SK-N-SH (cell line): ENCODE measurements around the gene ITSN1. TPM values are rescaled to one million over a fixed set of nuclear protein-coding genes. Genes with fewer than 3 reads are reported as not detected.

ENCODE experiments used
- CTCF ChIA-PET: fragments of 300-600, 350-600 bp; formaldehyde crosslinking; extraction: SDS; loops from one replicate; lab custom pipeline; 2021; lab: Yijun Ruan, JAX
- POLR2A ChIA-PET: fragments of 350-600 bp; sonication (Branson Sonifier 250); formaldehyde crosslinking; extraction: SDS; loops from one replicate; lab custom pipeline; 2020; ENCODE audit warnings: antibody characterized with exemption, inconsistent platforms; lab: Yijun Ruan, JAX
- DNase-seq: peaks from one replicate; pipeline ENCODE4 v3.0.0; 2012
- H2AFZ ChIP-seq: fragments of 200-600 bp; sonication (generic); 2 replicates; pipeline ENCODE4 v1.8.1; 2016; ENCODE audit warnings: antibody characterized with exemption, mild to moderate bottlenecking, low read depth
- H3F3A ChIP-seq: fragments of 200-600 bp; sonication (generic); replicated peaks from 2 replicates; pipeline ENCODE3; 2016; ENCODE audit warnings: antibody characterized with exemption, mild to moderate bottlenecking; ENCODE audit not compliant: insufficient read depth
- H3K27ac ChIP-seq, 2 experiments: fragments of 200-500 bp in 1 of 2; fragments of 200-600 bp in 1 of 2; sonication (Bioruptor generic) in 1 of 2; sonication (generic), shearing (Covaris generic) in 1 of 2; 2 replicates each; pipeline versions ENCODE4 v1.5.1 to v1.6.1; 2014 to 2016; ENCODE audit warnings: low read depth in 2 of 2, inconsistent platforms in 1 of 2, low read length in 1 of 2, mild to moderate bottlenecking in 1 of 2, mixed read lengths in 1 of 2
- H3K27me3 ChIP-seq: fragments of 200-600 bp; sonication (generic), shearing (Covaris generic); 2 replicates; pipeline ENCODE4 v1.6.1; 2016; ENCODE audit warnings: mixed run types; ENCODE audit not compliant: insufficient read depth
- H3K36me3 ChIP-seq, 2 experiments: fragments of 200-500 bp in 1 of 2; fragments of 200-600 bp in 1 of 2; sonication (Bioruptor generic) in 1 of 2; sonication (generic) in 1 of 2; replicated peaks in 1 of 2; 2 replicates each; pipeline versions ENCODE3 to v1.5.1; 2014 to 2016; ENCODE audit warnings: low read length in 1 of 2, mild to moderate bottlenecking in 1 of 2; ENCODE audit not compliant: insufficient read depth in 2 of 2, control insufficient read depth in 1 of 2
- H3K4me1 ChIP-seq, 2 experiments: fragments of 200-500 bp in 1 of 2; fragments of 200-600 bp in 1 of 2; sonication (Bioruptor generic) in 1 of 2; sonication (generic), shearing (Covaris generic) in 1 of 2; 2 replicates each; pipeline versions ENCODE4 v1.5.1 to v1.6.1; 2014 to 2016; ENCODE audit warnings: low read depth in 1 of 2, low read length in 1 of 2, mixed run types in 1 of 2; ENCODE audit not compliant: insufficient read depth in 2 of 2, control insufficient read depth in 1 of 2
- H3K4me2 ChIP-seq: fragments of 200-600 bp; sonication (generic), shearing (Covaris generic); 2 replicates; pipeline ENCODE4 v1.6.1; 2017; ENCODE audit warnings: mixed run types
- H3K4me3 ChIP-seq, 2 experiments: fragments of 200-500 bp in 1 of 2; fragments of 200-600 bp in 1 of 2; sonication (Bioruptor generic) in 1 of 2; sonication (generic), shearing (Covaris generic) in 1 of 2; 2 replicates each; pipeline versions ENCODE4 v1.5.1 to v1.8.1; 2014 to 2016; ENCODE audit warnings: low read depth in 2 of 2, inconsistent platforms in 1 of 2, low read length in 1 of 2, mild to moderate bottlenecking in 1 of 2, mixed read lengths in 1 of 2, moderate library complexity in 1 of 2
- H3K79me2 ChIP-seq: fragments of 200-600 bp; sonication (generic); 2 replicates; pipeline ENCODE4 v1.8.1; 2017; ENCODE audit warnings: mild to moderate bottlenecking; ENCODE audit not compliant: insufficient read depth
- H3K9ac ChIP-seq: fragments of 200-600 bp; sonication (generic); 2 replicates; pipeline ENCODE4 v1.6.1; 2017; ENCODE audit warnings: mixed run types
- H3K9me2 ChIP-seq: fragments of 200-600 bp; sonication (generic); 2 replicates; pipeline ENCODE4 v1.6.1; 2017; ENCODE audit warnings: mixed run types
- H3K9me3 ChIP-seq: fragments of 200-600 bp; sonication (generic); 2 replicates; pipeline ENCODE4 v1.6.1; 2017; ENCODE audit warnings: mixed run types, mild to moderate bottlenecking, moderate library complexity
- H4K20me1 ChIP-seq: fragments of 200-600 bp; sonication (generic); 2 replicates; pipeline ENCODE4 v1.6.1; 2017; ENCODE audit warnings: mild to moderate bottlenecking, mixed run types; ENCODE audit not compliant: insufficient read depth
- CHD2 ChIP-seq: fragments of 150-350 bp; IDR thresholded peaks from 2 replicates; pipeline ENCODE4 v1.6.1; 2018; ENCODE audit warnings: low read length; ENCODE audit not compliant: partially characterized antibody
- CTCF ChIP-seq: fragments of 200-600 bp; sonication (generic); IDR thresholded peaks from 2 replicates; pipeline ENCODE4 v1.6.1; 2017; ENCODE audit warnings: antibody characterized with exemption, mild to moderate bottlenecking, moderate library complexity
- FOXJ3 ChIP-seq: sonication (generic); formaldehyde crosslinking; IDR thresholded peaks from 2 replicates; pipeline ENCODE4 v1.5.1; 2020; ENCODE audit warnings: mild to moderate bottlenecking, missing genetic modification reagents
- GATA2 ChIP-seq: sonication (generic); formaldehyde crosslinking; IDR thresholded peaks from 2 replicates; pipeline ENCODE4 v1.5.0; 2020; ENCODE audit warnings: mild to moderate bottlenecking, missing genetic modification reagents
- JUND ChIP-seq: IDR thresholded peaks from 2 replicates; pipeline ENCODE4 v1.4.0; 2012
- MAX ChIP-seq: IDR thresholded peaks from 2 replicates; pipeline ENCODE4 v1.4.0; 2012; ENCODE audit warnings: low read depth
- MEF2A ChIP-seq: IDR thresholded peaks from 2 replicates; pipeline ENCODE4 v1.4.0; 2012; ENCODE audit warnings: low read depth, borderline replicate concordance
- MXI1 ChIP-seq: IDR thresholded peaks from 2 replicates; pipeline ENCODE4 v1.6.1; 2012; ENCODE audit warnings: mild to moderate bottlenecking, low read depth, low read length, improper control_type of control experiment
- NRF1 ChIP-seq: IDR thresholded peaks from 2 replicates; pipeline ENCODE4 v1.6.1; 2012; ENCODE audit warnings: low read depth, mild to moderate bottlenecking, low read length
- PBX3 ChIP-seq: IDR thresholded peaks from 2 replicates; pipeline ENCODE4; 2012
- POLR2AphosphoS5 ChIP-seq: IDR thresholded peaks from 2 replicates; pipeline ENCODE4 v1.6.1; 2012; ENCODE audit warnings: low read depth, low read length
- RAD21 ChIP-seq: IDR thresholded peaks from 2 replicates; pipeline ENCODE4 v1.6.1; 2012; ENCODE audit warnings: mild to moderate bottlenecking, low read length
- RCOR1 ChIP-seq: fragments of 150-350 bp; IDR thresholded peaks from 2 replicates; pipeline ENCODE4 v1.6.1; 2017; ENCODE audit warnings: antibody characterized with exemption, low read length
- RXRA ChIP-seq: IDR thresholded peaks from 2 replicates; pipeline ENCODE4 v1.4.0; 2012; ENCODE audit warnings: low read depth, mild to moderate bottlenecking, borderline replicate concordance
- SIN3A ChIP-seq: IDR thresholded peaks from 2 replicates; pipeline ENCODE4 v1.6.1; 2012; ENCODE audit warnings: low read depth, mild to moderate bottlenecking, low read length, moderate library complexity, borderline replicate concordance
- TAF1 ChIP-seq: IDR thresholded peaks from 2 replicates; pipeline ENCODE4 v1.6.1; 2012; ENCODE audit warnings: low read depth, mild to moderate bottlenecking, low read length, moderate library complexity, borderline replicate concordance
- TCF12 ChIP-seq: IDR thresholded peaks from 2 replicates; pipeline ENCODE4 v1.4.0; 2012
- TEAD4 ChIP-seq: IDR thresholded peaks from 2 replicates; pipeline ENCODE4 v1.4.0; 2012; ENCODE audit warnings: mild to moderate bottlenecking, borderline replicate concordance; ENCODE audit not compliant: insufficient read depth
- YY1 ChIP-seq: IDR thresholded peaks from 2 replicates; pipeline ENCODE4 v1.4.0; 2012; ENCODE audit warnings: low read depth, mild to moderate bottlenecking
- WGBS: methylation state at CpG from one replicate; pipeline ENCODE4 v1.1.6; 2017; ENCODE audit warnings: low lambda C conversion rate; 5-methylcytosine and 5-hydroxymethylcytosine counted together
- polyA plus RNA-seq, 3 experiments: library from polyadenylated mRNA; depleted of rRNA; stranded (reverse); fragments of >200 nt; gene quantifications; 2 replicates each; pipeline ENCODE4 v1.2.3, GENCODE V29; 2012
- TF ChIP-seq, protein P1 (sequence below): IDR thresholded peaks from 2 replicates; pipeline ENCODE4 v1.4.0; 2012; ENCODE audit warnings: low read depth, borderline replicate concordance

The ITSN1 gene
- polyA plus RNA-seq, 1 of the 3 experiments (the other 2 are of a cell fraction), result 27.8 TPM

DNA sequence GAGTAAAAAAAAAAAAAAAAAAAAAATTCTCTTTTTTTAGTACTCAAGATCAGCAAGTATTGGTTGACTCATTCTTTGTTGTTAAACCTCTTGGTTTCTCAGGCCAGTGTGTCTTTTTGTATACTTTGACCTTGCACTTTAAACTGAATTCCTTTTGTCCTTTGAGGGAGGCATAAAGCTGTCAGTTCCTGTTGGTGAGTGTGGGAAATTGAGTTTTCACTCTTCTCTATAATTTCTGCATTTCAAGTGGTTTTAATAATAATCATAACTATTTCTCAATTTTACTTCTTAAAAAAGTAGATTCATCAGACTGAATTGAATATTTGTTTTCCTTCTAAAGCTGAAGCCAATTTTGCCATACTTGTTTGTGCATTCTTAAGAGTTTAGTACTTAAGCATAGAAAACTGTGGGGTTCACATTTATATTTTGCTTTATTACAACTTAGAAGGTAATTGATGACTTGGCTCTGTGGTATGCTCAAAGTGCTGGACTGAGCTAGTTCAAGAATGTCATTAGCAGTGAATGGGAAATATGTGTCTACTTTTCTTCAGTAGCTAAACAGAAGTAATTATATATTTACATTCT lies 43.4 kb downstream of the ITSN1 start:
- H3F3A ChIP-seq, result peaks cover 34% of the 10 kb centered on the region
- H2AFZ ChIP-seq, result no peak overlapping the region
- H3K4me2 ChIP-seq, result peak overlapping the region; percentile 51
- H3K9me2 ChIP-seq, result no peaks in the 10 kb centered on the region
- no peaks in the 10 kb centered on the region for H3K36me3 ChIP-seq
- no peaks in the 10 kb centered on the region for H3K9me3 ChIP-seq
- H3K27ac ChIP-seq, result peak overlapping the region; percentile 41 to 85; a peak in 3 of 4 replicates
- TF ChIP-seq TCF12 (0 out of 2 replicates have a peak, but pooled peaks have one; percentile 10), RCOR1 (no peak), CTCF (no peak), RAD21 (no peak), CHD2 (no peak), POLR2AphosphoS5 (no peak), JUND (peak; percentile 42; the same call in 1 of the 2 replicates)
- TF ChIP-seq, protein P1, sequence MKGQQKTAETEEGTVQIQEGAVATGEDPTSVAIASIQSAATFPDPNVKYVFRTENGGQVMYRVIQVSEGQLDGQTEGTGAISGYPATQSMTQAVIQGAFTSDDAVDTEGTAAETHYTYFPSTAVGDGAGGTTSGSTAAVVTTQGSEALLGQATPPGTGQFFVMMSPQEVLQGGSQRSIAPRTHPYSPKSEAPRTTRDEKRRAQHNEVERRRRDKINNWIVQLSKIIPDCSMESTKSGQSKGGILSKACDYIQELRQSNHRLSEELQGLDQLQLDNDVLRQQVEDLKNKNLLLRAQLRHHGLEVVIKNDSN, result no peak
- no peak overlapping the region for H3K4me3 ChIP-seq
- peaks cover 92% of the 10 kb centered on the region for H3K79me2 ChIP-seq
- ChIA-PET POLR2A (no interaction called here), CTCF (no interaction called here)
- H3K27me3 ChIP-seq, result no peaks in the 10 kb centered on the region
- peaks cover 4% of the 10 kb centered on the region; the same call in 1 of the 2 replicates for H4K20me1 ChIP-seq
- no peak for DNase-seq
- H3K4me1 ChIP-seq, result peaks cover 8 to 39% of the 10 kb centered on the region in 2 experiments
- peak overlapping the region; percentile 27; the same call in 1 of the 2 replicates for H3K9ac ChIP-seq

DNA sequence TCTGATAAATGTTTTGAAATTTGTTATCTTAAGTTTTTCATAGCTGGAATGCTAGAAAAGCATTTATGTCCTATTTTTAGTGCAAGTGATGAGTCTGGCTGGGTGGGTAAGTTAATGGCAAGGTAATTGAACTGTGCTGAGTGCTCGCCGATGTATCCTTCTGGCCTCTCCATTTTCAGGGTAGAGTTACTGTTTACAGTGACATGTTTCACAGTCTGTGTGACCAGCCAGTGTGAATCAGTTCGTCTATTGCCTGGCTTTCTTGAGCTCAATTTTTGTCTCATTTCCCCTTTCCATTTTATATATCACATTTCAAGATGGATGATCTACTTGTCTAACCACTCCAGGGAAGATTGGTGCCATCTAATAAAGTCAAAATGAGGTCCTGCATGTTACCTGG lies 44.1 kb downstream of the ITSN1 start:
- Histone ChIP-seq H3K9ac (no peak overlapping the region), H3K36me3 (no peaks in the 10 kb centered on the region), H2AFZ (no peak overlapping the region), H4K20me1 (peaks cover 7% of the 10 kb centered on the region; the same call in 1 of the 2 replicates), H3K4me3 (no peak overlapping the region), H3K4me1 (peaks cover 8 to 39% of the 10 kb centered on the region in 2 experiments), H3K79me2 (peaks cover 92% of the 10 kb centered on the region), H3F3A (peaks cover 34% of the 10 kb centered on the region), H3K4me2 (peak overlapping the region; percentile 51; the same call in 1 of the 2 replicates), H3K9me2 (no peaks in the 10 kb centered on the region), H3K27ac (peak overlapping the region; percentile 29 to 85; a peak in 3 of 4 replicates), H3K27me3 (no peaks in the 10 kb centered on the region), H3K9me3 (no peaks in the 10 kb centered on the region)
- no peak for TF ChIP-seq YY1
- ChIA-PET POLR2A (no interaction called here), CTCF (no interaction called here)
- WGBS, result 100% methylated on average over 3 of the region's 3 CpGs
- DNase-seq, result no peak

- no peak overlapping the region for H3K27ac ChIP-seq
- H3K36me3 ChIP-seq, result no peaks in the 10 kb centered on the region
- POLR2A ChIA-PET, result no interaction called here
- no peaks in the 10 kb centered on the region for H3K9me2 ChIP-seq
- no peaks in the 10 kb centered on the region for H3K27me3 ChIP-seq
- H4K20me1 ChIP-seq, result peaks cover 14% of the 10 kb centered on the region; the same call in 1 of the 2 replicates
- CTCF ChIA-PET, result no interaction called here
- H3K9ac ChIP-seq, result no peak overlapping the region
- peaks cover 89% of the 10 kb centered on the region for H3K79me2 ChIP-seq
- no peak overlapping the region for H3K4me3 ChIP-seq
- DNase-seq, result no peak
- no peak overlapping the region for H3K4me2 ChIP-seq
- peaks cover 26% of the 10 kb centered on the region for H3F3A ChIP-seq
- peaks cover 8 to 39% of the 10 kb centered on the region in 2 experiments for H3K4me1 ChIP-seq
- WGBS, result 82% methylated on average over 3 of the region's 3 CpGs
- H2AFZ ChIP-seq, result no peak overlapping the region
- no peaks in the 10 kb centered on the region for H3K9me3 ChIP-seq
- TF ChIP-seq SIN3A (no peak), RXRA (no peak), FOXJ3 (CRISPR knock-in tag) (no peak), RAD21 (no peak), MAX (no peak), TEAD4 (no peak), MEF2A (no peak), JUND (no peak), TAF1 (no peak), MXI1 (no peak), GATA2 (CRISPR knock-in tag) (no peak), PBX3 (no peak), NRF1 (no peak)
Measured at GRCh38 chr21:33687634-33688033, 45.3 kb downstream of the ITSN1 start.
